AG04449 (cell line): ENCODE measurements around the gene ABHD12.

Experiments used
- CTCF ChIA-PET: fragments of 350-600 bp; formaldehyde crosslinking; extraction: SDS; loops from one replicate; lab custom pipeline; 2021; ENCODE audit warnings: antibody characterized with exemption; lab: Yijun Ruan, JAX
- POLR2A ChIA-PET: fragments of 400-600, 350-600 bp; formaldehyde crosslinking; extraction: SDS; loops from one replicate; lab custom pipeline; 2020; ENCODE audit warnings: antibody characterized with exemption, inconsistent platforms; lab: Yijun Ruan, JAX
- DNase-seq: peaks from one replicate; pipeline ENCODE4 v3.0.0-alpha.2; 2010; ENCODE audit warnings: low read depth, low spot score
- H3K4me3 ChIP-seq: 2 replicates; pipeline ENCODE4 v1.5.1; 2011; ENCODE audit warnings: low read depth, mild to moderate bottlenecking, control low read depth, low read length
- TF ChIP-seq, protein P1 (sequence below): IDR thresholded peaks from one replicate; pipeline ENCODE4 v1.5.1; 2011; ENCODE audit warnings: mild to moderate bottlenecking, moderate library complexity, low read length, control low read depth, inconsistent platforms; ENCODE audit not compliant: insufficient read depth; ENCODE audit errors: missing control alignments

ABHD12 gene

DNA sequence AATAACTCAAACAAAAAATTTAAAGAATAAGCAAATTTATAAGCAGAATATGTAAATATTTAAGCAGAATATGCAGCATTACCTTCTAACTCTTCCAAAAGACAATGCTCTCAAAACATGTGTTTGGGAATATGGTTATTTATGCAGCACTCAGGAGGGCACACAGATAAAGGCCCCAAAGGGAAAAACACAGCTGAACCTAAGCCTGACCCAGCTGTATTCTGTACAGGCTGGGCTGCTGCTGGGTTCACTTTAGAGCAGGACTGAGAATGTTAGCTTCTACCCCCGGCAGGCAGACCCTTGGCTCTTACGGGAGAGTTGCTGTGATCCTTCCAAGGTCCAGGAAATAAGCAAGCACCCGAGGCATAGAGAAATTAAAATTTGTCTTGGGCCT is 37.3 kb downstream of the ABHD12 start:
- ChIA-PET CTCF (interaction anchor here (0.9 to 1.1 kb wide), 2 partner anchors 46 to 106 kb away, joined by 3 to 4 read pairs; partner anchors contain the start of gene PYGB), POLR2A (no interaction called here)
- TF ChIP-seq, protein P1, sequence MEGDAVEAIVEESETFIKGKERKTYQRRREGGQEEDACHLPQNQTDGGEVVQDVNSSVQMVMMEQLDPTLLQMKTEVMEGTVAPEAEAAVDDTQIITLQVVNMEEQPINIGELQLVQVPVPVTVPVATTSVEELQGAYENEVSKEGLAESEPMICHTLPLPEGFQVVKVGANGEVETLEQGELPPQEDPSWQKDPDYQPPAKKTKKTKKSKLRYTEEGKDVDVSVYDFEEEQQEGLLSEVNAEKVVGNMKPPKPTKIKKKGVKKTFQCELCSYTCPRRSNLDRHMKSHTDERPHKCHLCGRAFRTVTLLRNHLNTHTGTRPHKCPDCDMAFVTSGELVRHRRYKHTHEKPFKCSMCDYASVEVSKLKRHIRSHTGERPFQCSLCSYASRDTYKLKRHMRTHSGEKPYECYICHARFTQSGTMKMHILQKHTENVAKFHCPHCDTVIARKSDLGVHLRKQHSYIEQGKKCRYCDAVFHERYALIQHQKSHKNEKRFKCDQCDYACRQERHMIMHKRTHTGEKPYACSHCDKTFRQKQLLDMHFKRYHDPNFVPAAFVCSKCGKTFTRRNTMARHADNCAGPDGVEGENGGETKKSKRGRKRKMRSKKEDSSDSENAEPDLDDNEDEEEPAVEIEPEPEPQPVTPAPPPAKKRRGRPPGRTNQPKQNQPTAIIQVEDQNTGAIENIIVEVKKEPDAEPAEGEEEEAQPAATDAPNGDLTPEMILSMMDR, result no peak
- no peak for DNase-seq
- H3K4me3 ChIP-seq, result no peak overlapping the region

DNA sequence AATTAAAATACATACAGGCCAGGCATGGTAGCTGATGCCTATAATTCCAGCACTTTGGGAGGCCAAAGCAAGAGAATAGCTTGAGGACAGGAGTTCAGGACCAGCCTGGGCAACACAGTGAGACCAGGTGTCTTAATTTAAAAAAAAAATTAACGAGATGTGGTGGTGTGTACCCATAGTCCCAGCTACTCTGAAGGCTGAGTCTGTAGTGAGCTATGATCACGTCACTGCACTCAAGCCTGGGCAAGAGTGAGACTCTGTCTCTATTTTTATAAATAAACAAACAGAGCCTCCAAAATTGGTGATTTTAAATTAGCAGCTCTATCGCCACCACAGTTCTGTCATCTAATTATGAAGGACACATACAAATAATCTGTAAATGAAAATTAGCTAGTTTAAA is 37.9 kb downstream of the ABHD12 start:
- no peak for DNase-seq
- no peak overlapping the region for H3K4me3 ChIP-seq
- TF ChIP-seq, protein P1, result no peak
- ChIA-PET CTCF (interaction anchor here (0.9 to 1.1 kb wide), 2 partner anchors 46 to 105 kb away, joined by 3 to 4 read pairs; partner anchors contain the start of gene PYGB), POLR2A (no interaction called here)

DNA sequence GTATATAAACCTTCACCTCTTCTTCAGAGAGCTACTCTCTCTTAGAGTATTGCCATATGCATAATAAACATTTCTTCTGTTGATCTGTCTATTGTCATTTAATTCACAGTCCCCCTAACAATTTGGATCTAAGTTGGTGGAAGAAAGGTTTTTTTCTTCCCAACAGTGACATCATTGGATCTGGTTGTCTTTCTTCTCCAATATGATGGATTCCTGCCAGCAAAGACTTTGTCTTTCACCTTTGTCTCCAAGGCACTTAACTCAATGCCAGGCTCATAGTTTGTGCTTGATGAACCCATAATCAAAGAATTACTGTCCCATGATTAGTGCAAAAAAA is 39.6 kb downstream of the ABHD12 start:
- no peak overlapping the region for H3K4me3 ChIP-seq
- CTCF ChIA-PET, result no interaction called here
- POLR2A ChIA-PET, result no interaction called here
- TF ChIP-seq, protein P1, result no peak
- DNase-seq, result no peak

DNA sequence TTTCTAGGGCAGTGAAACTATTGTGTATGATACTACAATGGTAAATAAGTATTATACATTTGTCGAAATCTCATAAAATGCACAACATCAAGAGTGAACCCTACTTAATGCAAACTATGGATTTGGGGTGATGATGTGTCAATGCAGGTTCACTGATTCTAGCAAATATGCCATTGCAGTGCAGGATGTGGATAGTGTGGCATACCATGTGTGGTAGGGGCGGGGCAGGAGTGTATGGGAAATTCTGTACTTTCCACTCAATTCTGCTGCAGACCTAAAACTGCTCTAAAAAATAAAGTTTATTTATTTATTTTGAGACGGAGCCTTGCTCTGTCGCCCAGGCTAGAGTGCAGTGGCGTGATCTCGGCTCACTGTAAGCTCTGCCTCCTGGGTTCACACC is 44.3 kb downstream of the ABHD12 start:
- TF ChIP-seq, protein P1, result no peak
- POLR2A ChIA-PET, result no interaction called here
- CTCF ChIA-PET, result interaction anchor here (1.4 to 2.8 kb wide), 2 partner anchors 10 to 21 kb away, joined by 3 to 8 read pairs; no protein-coding TSS in a partner anchor
- no peak for DNase-seq
- no peak overlapping the region for H3K4me3 ChIP-seq

DNA sequence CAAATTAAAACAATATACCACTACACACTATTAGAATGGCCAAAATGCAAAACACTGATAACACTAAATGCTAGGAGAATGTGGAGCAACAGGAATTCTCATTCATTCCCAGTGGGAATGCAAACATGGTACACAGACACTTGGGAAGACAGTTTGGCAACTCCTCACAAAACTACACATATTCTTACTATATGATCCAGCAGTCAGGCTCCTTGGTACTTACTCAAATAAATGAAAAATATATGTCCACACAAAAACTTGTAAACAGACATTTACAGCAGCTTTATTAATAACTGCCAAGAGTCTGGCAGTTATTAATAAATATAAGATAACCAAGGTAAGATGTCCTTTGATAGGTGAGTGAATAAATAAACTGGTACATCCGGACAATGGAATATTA is 44.9 kb downstream of the ABHD12 start:
- POLR2A ChIA-PET, result no interaction called here
- CTCF ChIA-PET, result interaction anchor here (1.4 to 2.8 kb wide), 2 partner anchors 10 to 20 kb away, joined by 3 to 8 read pairs; no protein-coding TSS in a partner anchor

DNA sequence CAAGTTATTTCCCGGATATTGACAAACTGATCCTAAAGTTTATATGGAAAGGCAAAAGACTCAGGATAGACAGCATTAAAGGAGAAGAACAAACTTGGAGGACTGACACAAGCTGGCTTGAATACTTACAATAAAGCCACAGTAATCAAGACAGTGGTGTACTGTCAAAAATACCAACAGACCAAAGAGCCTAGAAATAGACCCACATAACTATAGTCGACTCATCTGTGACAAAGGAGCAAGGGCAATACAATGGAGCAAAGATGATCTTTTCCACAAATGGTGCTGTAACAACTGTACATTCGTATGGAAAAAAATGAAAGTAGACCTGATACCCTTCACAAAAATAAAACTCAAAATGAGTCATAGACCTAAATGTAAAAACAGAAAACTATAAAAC is 46.0 kb downstream of the ABHD12 start:
- no peak for DNase-seq
- TF ChIP-seq, protein P1, result no peak
- POLR2A ChIA-PET, result no interaction called here
- CTCF ChIA-PET, result interaction anchor here (2.8 kb wide), 1 partner anchor 9 kb away, joined by 8 read pairs; no protein-coding TSS in a partner anchor
- no peak overlapping the region for H3K4me3 ChIP-seq

More for the DNA sequence above, 44.9 kb downstream of the ABHD12 start:
- TF ChIP-seq, protein P1, result no peak
- no peak overlapping the region for H3K4me3 ChIP-seq
- DNase-seq, result no peak
